ENCODE results near the gene PLXND1. TPM values are rescaled to one million over a fixed set of nuclear protein-coding genes. Genes with fewer than 3 reads are reported as not detected.
A peak's percentile ranks its signal among the peaks of the same experiment; 100 is the strongest.

Gene PLXND1
- total and polyA plus RNA-seq, 12 donors = 41.2 to 370 (median 138) TPM

DNA sequence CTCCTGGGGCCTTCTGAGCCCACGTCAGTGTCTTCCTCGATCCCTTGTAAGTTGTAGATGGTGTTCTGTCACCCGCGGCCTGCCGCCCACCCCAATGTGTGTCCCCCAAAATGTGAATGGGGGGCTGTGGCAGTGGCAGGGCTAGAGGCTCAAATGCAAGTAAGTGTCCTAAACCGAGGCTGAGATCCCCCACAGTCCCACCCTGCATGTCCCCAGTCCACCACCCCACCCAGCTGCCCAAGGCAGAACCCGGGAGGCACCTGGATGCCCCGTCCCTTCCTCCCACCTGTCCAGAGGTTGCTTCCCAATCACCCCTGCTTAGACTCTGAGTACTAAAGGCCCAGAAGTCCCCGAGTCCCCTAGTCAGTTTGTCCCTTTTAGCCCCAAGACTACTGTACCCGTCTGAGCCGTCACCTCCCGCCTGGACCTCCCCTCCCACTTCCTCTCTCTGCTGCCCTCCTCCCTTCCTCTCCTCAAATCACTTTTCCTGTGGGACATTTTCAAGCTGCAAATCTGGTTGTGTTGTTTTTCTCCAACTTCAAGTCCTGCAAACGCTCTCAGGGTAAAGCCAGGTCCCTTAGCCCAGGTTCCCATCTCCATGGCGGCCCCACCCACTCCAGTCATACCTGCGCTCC, 11.8 kb upstream of the PLXND1 start:
- no peak overlapping the region for H3K4me3 ChIP-seq
- no peaks in the 10 kb centered on the region for H3K27me3 ChIP-seq
- H3K4me1 ChIP-seq (replicated peaks in 1 of 2) = peaks cover 9 to 61% of the 10 kb centered on the region in 2 donors
- peak overlapping the region in 1 of 5 donors; percentile 77 for H3K27ac ChIP-seq
- peak in 1 of 7 donors; percentile 21 for DNase-seq
- intact Hi-C loops (cut with DNase I) = no loop called here
- TF ChIP-seq CTCF (IDR thresholded peaks at IDR 0.05) (no peak), POLR2A (IDR thresholded peaks at IDR 0.05) (no peak)
- no peaks in the 10 kb centered on the region for H3K9me3 ChIP-seq (replicated peaks in 1 of 3)
- WGBS, 4 donors = 69 to 73% (median 70%) methylated on average over 10 to 15 of the region's 15 CpGs
- no peaks in the 10 kb centered on the region for H3K36me3 ChIP-seq (replicated peaks in 1 of 2)

DNA sequence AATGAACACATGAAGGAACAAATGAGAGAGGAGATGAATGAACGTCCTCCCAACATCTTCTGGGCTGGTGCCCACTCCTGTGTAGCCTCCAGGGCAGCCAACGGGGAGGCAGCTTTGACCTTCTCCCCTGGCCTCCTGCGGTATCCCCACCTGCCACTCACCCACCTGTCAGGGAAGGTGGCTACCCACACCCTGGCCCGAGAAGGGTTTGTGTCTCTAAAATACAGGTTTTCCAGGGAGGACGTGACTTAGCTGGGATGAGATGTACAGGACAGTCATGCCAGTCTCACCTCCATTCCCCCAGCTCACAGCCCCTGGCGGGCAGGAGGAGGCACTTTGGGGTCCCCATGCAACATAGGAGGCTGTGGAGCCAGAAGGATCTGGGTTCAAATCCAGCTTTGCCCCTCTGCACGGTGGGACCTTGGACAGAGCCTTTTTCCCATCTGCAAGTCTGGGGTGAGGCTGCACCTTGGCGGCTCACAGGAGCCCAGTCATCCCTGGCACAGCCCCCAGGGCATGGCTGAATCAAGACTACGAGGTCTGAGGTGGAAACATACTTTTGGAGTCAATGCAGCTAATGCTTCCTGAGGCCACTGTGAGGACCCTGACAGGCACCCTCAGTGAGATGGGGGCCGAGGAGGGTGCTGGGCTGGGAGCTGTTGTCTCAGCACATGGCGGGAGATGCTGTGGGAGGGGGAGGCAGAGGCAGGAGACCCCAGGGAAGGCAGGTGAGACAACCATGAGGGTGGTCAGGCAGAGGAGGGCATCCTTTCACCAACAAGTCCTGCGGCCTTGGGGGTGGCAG, 11.1 kb upstream of the PLXND1 start:
- no peak for TF ChIP-seq POLR2A (IDR thresholded peaks at IDR 0.05)
- no peak for TF ChIP-seq CTCF (IDR thresholded peaks at IDR 0.05)
- H3K27me3 ChIP-seq = no peaks in the 10 kb centered on the region
- no peak overlapping the region for H3K4me3 ChIP-seq
- no peaks in the 10 kb centered on the region for H3K9me3 ChIP-seq (replicated peaks in 1 of 3)
- peak in 1 of 7 donors; percentile 21 for DNase-seq
- WGBS, 4 donors = 87 to 89% (median 89%) methylated on average over 8 to 12 of the region's 12 CpGs
- no peaks in the 10 kb centered on the region for H3K36me3 ChIP-seq (replicated peaks in 1 of 2)
- H3K27ac ChIP-seq = peak overlapping the region in 2 of 5 donors; percentile 74 to 80
- intact Hi-C loops (cut with DNase I) = no loop called here
- H3K4me1 ChIP-seq (replicated peaks in 1 of 2) = peaks cover 3 to 55% of the 10 kb centered on the region in 2 donors

- H3K4me1 ChIP-seq (replicated peaks in 1 of 2) = peaks cover 0 to 56% of the 10 kb centered on the region in 2 donors
These were observed 10.2 kb upstream of the PLXND1 start for GRCh38 chr3:129616713-129617112.

More at GRCh38 chr3:129616713-129617112, 10.2 kb upstream of the PLXND1 start:
- WGBS, 4 donors = 43 to 54% (median 53%) methylated on average over 4 to 5 of the region's 5 CpGs; no CpG with 5 or more reads in 1 of the 4 donors
- peak overlapping the region in 4 of 5 donors; percentile 17 to 80 (median 54) for H3K27ac ChIP-seq
- no peaks in the 10 kb centered on the region for H3K9me3 ChIP-seq (replicated peaks in 1 of 3)
- no peak overlapping the region for H3K4me3 ChIP-seq
- H3K27me3 ChIP-seq = no peaks in the 10 kb centered on the region
- peak in 5 of 7 donors; percentile 27 to 65 (median 56) for DNase-seq
- intact Hi-C loops (cut with DNase I) = no loop called here
- TF ChIP-seq CTCF (IDR thresholded peaks at IDR 0.05) = no peak
- no peak for TF ChIP-seq POLR2A (IDR thresholded peaks at IDR 0.05)
- no peaks in the 10 kb centered on the region for H3K36me3 ChIP-seq (replicated peaks in 1 of 2)

All from adrenal gland (tissue), 12 donors.